ENCODE data around the gene SCAF4.

- TF ChIP-seq, protein P1, sequence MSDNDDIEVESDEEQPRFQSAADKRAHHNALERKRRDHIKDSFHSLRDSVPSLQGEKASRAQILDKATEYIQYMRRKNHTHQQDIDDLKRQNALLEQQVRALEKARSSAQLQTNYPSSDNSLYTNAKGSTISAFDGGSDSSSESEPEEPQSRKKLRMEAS (IDR thresholded peaks at IDR 0.05), result no peak
- TF ChIP-seq, protein P2, sequence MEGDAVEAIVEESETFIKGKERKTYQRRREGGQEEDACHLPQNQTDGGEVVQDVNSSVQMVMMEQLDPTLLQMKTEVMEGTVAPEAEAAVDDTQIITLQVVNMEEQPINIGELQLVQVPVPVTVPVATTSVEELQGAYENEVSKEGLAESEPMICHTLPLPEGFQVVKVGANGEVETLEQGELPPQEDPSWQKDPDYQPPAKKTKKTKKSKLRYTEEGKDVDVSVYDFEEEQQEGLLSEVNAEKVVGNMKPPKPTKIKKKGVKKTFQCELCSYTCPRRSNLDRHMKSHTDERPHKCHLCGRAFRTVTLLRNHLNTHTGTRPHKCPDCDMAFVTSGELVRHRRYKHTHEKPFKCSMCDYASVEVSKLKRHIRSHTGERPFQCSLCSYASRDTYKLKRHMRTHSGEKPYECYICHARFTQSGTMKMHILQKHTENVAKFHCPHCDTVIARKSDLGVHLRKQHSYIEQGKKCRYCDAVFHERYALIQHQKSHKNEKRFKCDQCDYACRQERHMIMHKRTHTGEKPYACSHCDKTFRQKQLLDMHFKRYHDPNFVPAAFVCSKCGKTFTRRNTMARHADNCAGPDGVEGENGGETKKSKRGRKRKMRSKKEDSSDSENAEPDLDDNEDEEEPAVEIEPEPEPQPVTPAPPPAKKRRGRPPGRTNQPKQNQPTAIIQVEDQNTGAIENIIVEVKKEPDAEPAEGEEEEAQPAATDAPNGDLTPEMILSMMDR (IDR thresholded peaks at IDR 0.05; ENCODE audit: low read depth, low read length, missing input control), result no peak
- TF ChIP-seq SP1 (IDR thresholded peaks at IDR 0.05) (no peak), RXRA (IDR thresholded peaks at IDR 0.05) (no peak), ATF3 (IDR thresholded peaks at IDR 0.05) (no peak), HNF4G (IDR thresholded peaks at IDR 0.05) (no peak), EGR1 (IDR thresholded peaks at IDR 0.05; ENCODE audit: low read depth in 2 of 2) (no peak), TAF1 (conservative IDR thresholded peaks at IDR 0.05) (no peak), RAD21 (IDR thresholded peaks at IDR 0.05) (no peak), YY1 (IDR thresholded peaks at IDR 0.05) (no peak), JUND (IDR thresholded peaks at IDR 0.05) (no peak)
- TF ChIP-seq, protein P3, sequence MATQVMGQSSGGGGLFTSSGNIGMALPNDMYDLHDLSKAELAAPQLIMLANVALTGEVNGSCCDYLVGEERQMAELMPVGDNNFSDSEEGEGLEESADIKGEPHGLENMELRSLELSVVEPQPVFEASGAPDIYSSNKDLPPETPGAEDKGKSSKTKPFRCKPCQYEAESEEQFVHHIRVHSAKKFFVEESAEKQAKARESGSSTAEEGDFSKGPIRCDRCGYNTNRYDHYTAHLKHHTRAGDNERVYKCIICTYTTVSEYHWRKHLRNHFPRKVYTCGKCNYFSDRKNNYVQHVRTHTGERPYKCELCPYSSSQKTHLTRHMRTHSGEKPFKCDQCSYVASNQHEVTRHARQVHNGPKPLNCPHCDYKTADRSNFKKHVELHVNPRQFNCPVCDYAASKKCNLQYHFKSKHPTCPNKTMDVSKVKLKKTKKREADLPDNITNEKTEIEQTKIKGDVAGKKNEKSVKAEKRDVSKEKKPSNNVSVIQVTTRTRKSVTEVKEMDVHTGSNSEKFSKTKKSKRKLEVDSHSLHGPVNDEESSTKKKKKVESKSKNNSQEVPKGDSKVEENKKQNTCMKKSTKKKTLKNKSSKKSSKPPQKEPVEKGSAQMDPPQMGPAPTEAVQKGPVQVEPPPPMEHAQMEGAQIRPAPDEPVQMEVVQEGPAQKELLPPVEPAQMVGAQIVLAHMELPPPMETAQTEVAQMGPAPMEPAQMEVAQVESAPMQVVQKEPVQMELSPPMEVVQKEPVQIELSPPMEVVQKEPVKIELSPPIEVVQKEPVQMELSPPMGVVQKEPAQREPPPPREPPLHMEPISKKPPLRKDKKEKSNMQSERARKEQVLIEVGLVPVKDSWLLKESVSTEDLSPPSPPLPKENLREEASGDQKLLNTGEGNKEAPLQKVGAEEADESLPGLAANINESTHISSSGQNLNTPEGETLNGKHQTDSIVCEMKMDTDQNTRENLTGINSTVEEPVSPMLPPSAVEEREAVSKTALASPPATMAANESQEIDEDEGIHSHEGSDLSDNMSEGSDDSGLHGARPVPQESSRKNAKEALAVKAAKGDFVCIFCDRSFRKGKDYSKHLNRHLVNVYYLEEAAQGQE (IDR thresholded peaks at IDR 0.05), result no peak
Measured at GRCh38 chr21:31708541-31708940, 23.4 kb downstream of the SCAF4 start.
